Activated naive CD8-positive, alpha-beta T cell treated with anti-CD3 and anti-CD28 coated beads for 36 hours (primary cell): Measurements from ENCODE around the gene TMEM232. TPM values are rescaled to one million over a fixed set of nuclear protein-coding genes. Genes with fewer than 3 reads are reported as not detected.

Experiments used
- DNase-seq: peaks from one replicate; pipeline ENCODE4 v3.0.0; 2021
- H3K27ac Mint-ChIP-seq: one replicate; pipeline ENCODE4 v1.8.0; 2022; ENCODE audit warnings: mild to moderate bottlenecking, moderate library complexity, mixed read lengths
- H3K27me3 Mint-ChIP-seq: one replicate; pipeline ENCODE4 v1.8.0; 2022; ENCODE audit warnings: mild to moderate bottlenecking, mixed read lengths
- H3K36me3 Mint-ChIP-seq: one replicate; pipeline ENCODE4 v1.8.0; 2021; ENCODE audit warnings: mild to moderate bottlenecking, mixed read lengths
- H3K4me1 Mint-ChIP-seq: one replicate; pipeline ENCODE4 v1.8.0; 2021; ENCODE audit warnings: mixed read lengths
- H3K4me3 Mint-ChIP-seq: one replicate; pipeline ENCODE4 v1.8.0; 2022; ENCODE audit warnings: mild to moderate bottlenecking, moderate library complexity, mixed read lengths
- H3K9me3 Mint-ChIP-seq: one replicate; pipeline ENCODE4 v1.8.0; 2022; ENCODE audit warnings: mixed read lengths
- total RNA-seq, 2 experiments: library from RNA; stranded (reverse); gene quantifications; one replicate each; pipeline ENCODE4 v1.2.3, GENCODE V29; 2021

Gene TMEM232
- 1 to 10 TPM in 1 of 2 experiments, under 1 TPM in 1; 0.66 to 1.2 TPM for total RNA-seq

DNA sequence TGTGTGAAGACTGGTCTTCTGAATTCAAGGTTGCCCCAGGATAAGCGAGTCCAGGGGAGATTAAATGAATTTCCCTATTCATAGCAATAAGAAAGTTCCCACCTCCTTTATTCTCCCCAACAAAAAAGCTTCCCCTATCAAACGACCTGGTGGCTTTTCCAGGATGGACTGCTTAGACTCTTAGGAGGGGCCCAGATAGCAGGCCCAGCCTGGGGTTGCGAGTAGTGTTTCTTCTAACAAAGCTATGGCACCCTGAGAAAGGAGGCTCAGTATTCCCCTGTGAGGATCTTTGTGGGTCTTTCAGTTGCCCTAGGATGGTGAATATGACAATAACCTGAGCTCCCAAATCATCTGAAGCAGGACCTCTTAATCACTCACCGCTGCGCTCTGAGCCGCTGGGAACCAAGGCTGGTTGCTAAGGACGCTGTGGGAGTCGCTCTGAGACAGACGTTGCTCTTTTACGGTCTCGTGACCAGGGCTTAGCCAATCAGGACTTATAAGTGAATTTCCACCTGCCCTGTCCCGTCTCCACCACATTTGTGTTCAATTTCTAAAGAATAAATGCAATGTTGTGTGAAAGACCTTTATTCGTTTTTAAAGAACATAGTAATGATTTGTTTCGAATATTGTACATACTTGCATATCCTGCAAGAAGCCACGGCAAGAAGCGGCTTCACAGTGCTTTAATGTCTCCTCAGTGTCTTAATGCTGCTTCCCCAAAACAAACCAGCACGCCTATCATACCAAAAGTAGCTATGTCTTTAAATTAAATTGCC, at the start of gene TMEM232:
TMEM232 (minus strand) TSS at position 423 of the 776 bp plus-strand sequence. CDS start 59,319 bp downstream, outside the sequence.
- peak within 1 kb of the TSS; percentile 84 for H3K4me3 Mint-ChIP-seq
- peaks cover 5% of the 10 kb centered on the region for H3K4me1 Mint-ChIP-seq
- H3K27ac Mint-ChIP-seq: no peak within 1 kb of the TSS
- peak; percentile 76 for DNase-seq
- no peaks in the 10 kb centered on the region for H3K9me3 Mint-ChIP-seq
- no peaks in the 10 kb centered on the region for H3K36me3 Mint-ChIP-seq
- no peaks in the 10 kb centered on the region for H3K27me3 Mint-ChIP-seq

DNA sequence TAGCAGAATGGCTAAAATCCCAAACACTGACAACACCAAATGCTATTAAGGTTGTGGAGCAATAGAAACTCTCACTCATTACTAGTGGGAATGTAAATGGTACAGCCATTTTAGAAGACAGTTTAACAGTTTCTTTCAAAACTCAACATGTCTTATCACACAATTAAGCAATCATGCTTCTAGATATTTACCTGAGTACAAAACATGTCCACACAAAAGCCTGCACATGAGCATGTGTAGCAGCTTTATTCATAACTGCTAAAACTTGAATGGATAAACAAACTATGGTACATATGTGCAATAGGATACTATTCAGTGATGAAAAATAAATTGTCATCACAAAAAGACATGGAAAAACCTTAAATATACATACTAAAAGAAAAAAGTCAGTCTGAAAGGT, 43.8 kb upstream of the TMEM232 start:
- Mint-ChIP-seq H3K27me3 (peaks cover 12% of the 10 kb centered on the region), H3K9me3 (peaks cover 4% of the 10 kb centered on the region), H3K36me3 (no peaks in the 10 kb centered on the region), H3K4me3 (no peak overlapping the region), H3K27ac (no peak overlapping the region), H3K4me1 (no peaks in the 10 kb centered on the region)
- DNase-seq: no peak

DNA sequence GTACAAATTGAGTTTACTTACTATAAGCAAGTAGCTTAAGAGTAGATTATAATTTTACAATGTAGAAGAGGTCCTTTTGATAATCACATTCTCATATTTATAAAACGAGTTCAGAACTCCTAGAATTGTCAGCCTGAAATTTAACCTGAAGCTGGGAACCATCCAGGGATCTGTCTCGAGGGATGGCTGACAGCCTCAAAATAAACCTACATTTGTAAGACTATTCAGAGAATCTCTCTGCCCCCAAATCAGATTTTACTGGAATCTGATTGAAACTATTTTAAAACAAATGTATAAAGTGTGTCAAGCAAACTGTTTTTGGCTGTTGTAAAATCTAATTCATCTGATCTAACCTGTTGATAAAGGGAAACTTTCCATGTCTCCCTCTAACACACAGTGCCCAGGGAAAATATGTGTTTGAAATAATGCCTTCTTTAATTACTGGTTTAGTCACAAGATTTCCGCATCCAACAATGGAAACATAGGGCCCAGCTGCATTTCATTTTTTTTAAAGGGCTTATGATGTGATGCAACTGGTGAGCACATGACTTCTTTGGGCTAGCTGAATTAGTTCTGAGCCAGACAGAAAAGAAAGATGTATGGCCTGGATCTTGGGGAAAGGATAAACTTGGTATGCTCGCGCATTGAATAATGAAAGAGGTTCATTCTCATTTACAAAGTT, 42.7 kb upstream of the TMEM232 start:
- peaks cover 4% of the 10 kb centered on the region for H3K36me3 Mint-ChIP-seq
- H3K4me1 Mint-ChIP-seq: no peaks in the 10 kb centered on the region
- no peak overlapping the region for H3K4me3 Mint-ChIP-seq
- no peak for DNase-seq
- H3K9me3 Mint-ChIP-seq: peaks cover 1% of the 10 kb centered on the region
- peaks cover 11% of the 10 kb centered on the region for H3K27me3 Mint-ChIP-seq
- H3K27ac Mint-ChIP-seq: no peak overlapping the region

DNA sequence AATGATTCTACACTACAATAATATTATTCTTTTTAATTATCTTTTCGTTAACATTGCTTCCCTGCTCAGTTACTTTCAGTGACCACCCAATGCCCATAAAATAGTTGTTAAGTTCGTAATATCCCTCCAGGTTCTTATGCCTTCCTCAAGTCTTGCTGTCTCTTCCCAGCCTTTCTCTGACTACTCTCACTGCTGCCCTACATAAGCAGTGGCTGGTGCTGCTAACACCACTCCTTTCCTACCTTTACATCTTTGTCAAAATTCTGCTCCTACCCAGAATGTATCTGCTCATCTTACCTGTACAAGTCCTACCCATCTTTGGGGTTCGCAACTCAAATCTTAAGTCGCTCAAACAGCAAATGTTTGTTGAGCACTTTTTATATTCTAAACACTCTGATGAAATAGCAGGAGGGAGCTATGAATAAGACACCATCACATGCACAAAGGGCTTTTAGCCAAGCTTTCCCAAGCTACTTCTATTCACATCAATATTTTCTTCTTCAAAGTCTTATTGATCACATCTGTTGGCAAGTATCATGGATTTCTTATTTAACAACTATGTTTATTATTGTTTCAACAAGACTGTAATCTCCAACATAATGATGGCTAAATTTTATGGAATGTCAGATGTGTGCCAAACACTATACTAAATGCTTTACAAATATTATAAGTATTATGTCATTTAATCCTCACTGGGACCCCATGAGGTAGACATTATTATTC, 41.8 kb upstream of the TMEM232 start:
- no peak for DNase-seq
- H3K27ac Mint-ChIP-seq: no peak overlapping the region
- H3K27me3 Mint-ChIP-seq: peaks cover 3% of the 10 kb centered on the region
- H3K9me3 Mint-ChIP-seq: peaks cover 1% of the 10 kb centered on the region
- no peaks in the 10 kb centered on the region for H3K4me1 Mint-ChIP-seq
- peaks cover 4% of the 10 kb centered on the region for H3K36me3 Mint-ChIP-seq
- no peak overlapping the region for H3K4me3 Mint-ChIP-seq

DNA sequence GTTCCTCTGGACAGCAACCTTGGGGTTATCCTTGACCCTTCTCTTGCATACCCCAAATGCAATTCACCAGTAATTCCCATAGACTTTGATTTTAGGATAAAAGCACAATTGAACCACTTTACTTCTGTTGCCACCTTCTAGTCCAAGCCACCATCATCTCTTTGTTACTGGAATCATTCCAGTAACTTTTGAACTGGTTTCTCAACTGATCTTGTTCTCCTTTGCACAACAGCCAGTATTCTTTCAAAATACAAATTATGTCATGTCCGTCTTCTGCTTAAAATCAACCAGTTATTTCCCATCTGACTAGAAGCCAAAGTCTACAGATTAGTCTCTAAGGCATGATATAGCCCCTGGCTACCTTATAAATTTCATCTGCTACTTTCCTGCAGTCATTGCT, 33.7 kb upstream of the TMEM232 start:
- peaks cover 1% of the 10 kb centered on the region for H3K4me1 Mint-ChIP-seq
- no peak overlapping the region for H3K27ac Mint-ChIP-seq
- DNase-seq: no peak
- no peak overlapping the region for H3K4me3 Mint-ChIP-seq
- peaks cover 10% of the 10 kb centered on the region for H3K36me3 Mint-ChIP-seq
- H3K9me3 Mint-ChIP-seq: no peaks in the 10 kb centered on the region
- H3K27me3 Mint-ChIP-seq: no peaks in the 10 kb centered on the region

DNA sequence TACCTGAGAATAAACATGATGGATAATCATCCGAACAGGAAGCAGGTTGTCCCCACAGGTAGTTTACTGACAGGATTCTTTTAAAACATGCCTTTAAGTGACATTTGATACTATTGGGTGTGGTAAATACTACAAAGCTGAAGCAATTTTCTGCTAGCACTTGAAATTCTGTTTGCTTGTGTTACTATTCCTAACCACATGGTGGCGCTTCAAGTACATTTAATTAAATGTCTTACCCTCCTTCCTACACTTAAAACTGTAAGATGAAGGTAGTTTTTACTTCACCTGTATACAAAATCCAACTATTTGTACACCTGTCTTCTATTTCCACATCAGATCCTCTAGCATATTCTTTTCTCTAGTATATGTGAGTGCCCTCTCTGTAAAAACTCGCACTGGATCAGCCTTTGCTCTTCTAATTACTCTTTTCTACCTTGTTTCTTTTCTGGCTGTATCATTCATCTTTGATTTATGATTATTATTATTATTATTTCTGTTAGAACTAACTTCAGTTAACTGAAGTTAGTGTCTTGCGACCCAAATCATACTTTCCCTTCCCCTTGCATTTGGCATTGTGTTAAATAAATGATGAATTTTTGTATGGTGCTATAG, 30.8 kb upstream of the TMEM232 start:
- peaks cover 26% of the 10 kb centered on the region for H3K36me3 Mint-ChIP-seq
- peaks cover 27% of the 10 kb centered on the region for H3K4me1 Mint-ChIP-seq
- no peak overlapping the region for H3K27ac Mint-ChIP-seq
- no peak overlapping the region for H3K4me3 Mint-ChIP-seq
- no peaks in the 10 kb centered on the region for H3K27me3 Mint-ChIP-seq
- DNase-seq: no peak
- no peaks in the 10 kb centered on the region for H3K9me3 Mint-ChIP-seq

DNA sequence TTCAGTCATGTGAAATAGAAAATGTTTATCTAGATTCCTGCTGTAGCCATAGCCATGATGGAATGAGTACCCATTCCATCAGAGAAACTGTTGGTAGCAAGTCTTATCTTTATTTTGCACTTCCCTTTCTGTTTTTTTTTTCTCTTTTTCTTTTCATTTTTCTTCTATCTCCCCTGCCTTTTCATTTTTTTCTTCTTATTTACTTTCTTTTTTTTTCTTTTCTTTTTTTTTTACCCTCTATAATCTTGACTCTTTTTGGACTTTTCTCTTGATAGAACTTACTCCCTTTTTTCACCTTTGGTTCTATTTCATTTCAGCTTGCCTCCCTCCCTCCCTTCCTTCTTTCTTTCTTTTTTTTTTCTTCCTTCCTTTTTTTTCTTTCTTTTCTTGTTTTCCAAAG, 27.7 kb upstream of the TMEM232 start:
- DNase-seq: no peak
- H3K27ac Mint-ChIP-seq: peak overlapping the region; percentile 73
- H3K4me3 Mint-ChIP-seq: no peak overlapping the region
- no peaks in the 10 kb centered on the region for H3K9me3 Mint-ChIP-seq
- H3K4me1 Mint-ChIP-seq: peaks cover 46% of the 10 kb centered on the region
- H3K36me3 Mint-ChIP-seq: peaks cover 40% of the 10 kb centered on the region
- no peaks in the 10 kb centered on the region for H3K27me3 Mint-ChIP-seq

DNA sequence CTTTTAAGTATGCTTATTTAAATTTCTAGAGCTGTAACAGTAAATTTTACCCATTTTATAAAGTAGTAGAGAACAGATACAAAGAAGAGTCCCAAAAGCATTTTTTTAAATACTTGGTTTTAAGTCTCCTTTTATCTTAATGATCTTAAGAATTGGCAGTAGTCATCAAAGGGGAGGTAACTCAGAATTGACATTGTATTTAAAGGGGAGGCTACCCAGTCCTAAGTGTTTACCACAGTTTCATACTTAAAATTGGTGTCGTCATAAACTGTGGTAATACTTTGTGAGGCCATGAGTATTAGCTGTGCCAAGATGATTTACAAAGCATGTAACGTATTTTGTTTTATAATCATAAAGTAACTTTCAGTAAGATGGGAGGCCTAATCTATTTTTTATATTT, 27.1 kb upstream of the TMEM232 start:
- DNase-seq: no peak
- Mint-ChIP-seq H3K4me1 (peaks cover 50% of the 10 kb centered on the region), H3K36me3 (peaks cover 46% of the 10 kb centered on the region), H3K9me3 (no peaks in the 10 kb centered on the region), H3K27ac (peak overlapping the region; percentile 95), H3K27me3 (no peaks in the 10 kb centered on the region), H3K4me3 (no peak overlapping the region)

DNA sequence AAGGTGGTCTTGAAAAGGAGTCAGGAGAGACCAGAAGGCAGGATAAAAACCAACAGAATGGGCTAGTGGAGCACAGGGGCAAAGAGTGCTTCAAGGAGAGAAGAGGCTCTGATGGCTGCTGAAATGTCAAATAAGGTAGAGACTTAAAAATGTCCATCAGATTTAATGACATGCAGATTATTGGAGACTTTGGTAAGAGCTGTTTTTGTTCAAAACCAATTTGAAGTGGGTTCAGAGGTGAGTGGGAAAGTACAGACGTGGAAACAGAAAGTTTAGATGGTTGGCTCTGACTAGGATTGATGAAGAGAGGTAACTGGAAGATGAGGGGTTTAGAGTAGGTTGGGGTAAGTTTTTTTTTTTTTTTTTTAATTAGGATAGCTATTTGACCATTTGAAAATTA, 26.5 kb upstream of the TMEM232 start:
- Mint-ChIP-seq H3K4me1 (peaks cover 54% of the 10 kb centered on the region), H3K27ac (peak overlapping the region; percentile 95), H3K4me3 (peak overlapping the region; percentile 42), H3K36me3 (peaks cover 45% of the 10 kb centered on the region), H3K27me3 (no peaks in the 10 kb centered on the region), H3K9me3 (no peaks in the 10 kb centered on the region)
- no peak for DNase-seq

DNA sequence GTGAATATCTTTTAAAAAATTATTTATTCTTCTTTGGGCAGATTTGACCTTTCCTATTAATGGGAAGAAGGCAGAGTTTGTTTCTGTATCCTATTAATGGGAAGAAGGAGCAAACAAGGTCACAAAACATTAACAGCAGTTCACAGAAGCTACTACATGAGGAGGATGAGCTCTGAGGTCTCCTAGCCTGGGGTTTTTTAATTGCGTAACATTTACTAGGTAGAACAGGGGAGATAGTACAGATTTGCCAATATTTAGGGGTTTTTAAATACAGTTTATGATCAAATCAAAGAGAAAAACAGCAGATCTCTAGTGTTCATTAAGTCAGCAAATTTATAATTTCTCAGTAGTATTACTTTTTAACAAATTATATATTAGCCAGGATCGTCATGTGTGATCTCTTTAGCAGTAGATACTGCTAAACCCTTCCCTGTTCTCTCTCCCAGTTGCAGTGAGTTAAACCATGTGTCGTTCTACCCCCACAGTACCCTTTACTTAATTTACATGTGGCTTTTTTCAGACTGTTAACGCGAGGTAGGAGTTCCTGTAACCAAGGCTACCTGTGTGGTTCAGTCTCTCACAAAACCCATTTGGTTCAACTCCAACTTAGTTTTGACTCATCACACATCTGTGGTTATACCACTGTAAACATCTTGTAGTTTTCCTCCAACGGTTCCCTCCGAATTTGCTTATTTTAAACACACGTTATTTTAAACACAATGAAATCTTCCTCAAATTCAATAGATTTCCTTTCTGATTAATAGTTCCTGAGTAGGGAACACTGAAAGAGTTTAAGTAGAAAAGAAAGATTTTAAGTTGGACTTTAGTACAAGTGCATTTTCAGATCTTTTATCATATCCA, 25.7 kb upstream of the TMEM232 start:
- Mint-ChIP-seq H3K36me3 (peaks cover 47% of the 10 kb centered on the region), H3K27ac (peak overlapping the region; percentile 95), H3K4me1 (peaks cover 54% of the 10 kb centered on the region), H3K4me3 (peak overlapping the region; percentile 42), H3K9me3 (no peaks in the 10 kb centered on the region), H3K27me3 (no peaks in the 10 kb centered on the region)
- peak; percentile 27 for DNase-seq

DNA sequence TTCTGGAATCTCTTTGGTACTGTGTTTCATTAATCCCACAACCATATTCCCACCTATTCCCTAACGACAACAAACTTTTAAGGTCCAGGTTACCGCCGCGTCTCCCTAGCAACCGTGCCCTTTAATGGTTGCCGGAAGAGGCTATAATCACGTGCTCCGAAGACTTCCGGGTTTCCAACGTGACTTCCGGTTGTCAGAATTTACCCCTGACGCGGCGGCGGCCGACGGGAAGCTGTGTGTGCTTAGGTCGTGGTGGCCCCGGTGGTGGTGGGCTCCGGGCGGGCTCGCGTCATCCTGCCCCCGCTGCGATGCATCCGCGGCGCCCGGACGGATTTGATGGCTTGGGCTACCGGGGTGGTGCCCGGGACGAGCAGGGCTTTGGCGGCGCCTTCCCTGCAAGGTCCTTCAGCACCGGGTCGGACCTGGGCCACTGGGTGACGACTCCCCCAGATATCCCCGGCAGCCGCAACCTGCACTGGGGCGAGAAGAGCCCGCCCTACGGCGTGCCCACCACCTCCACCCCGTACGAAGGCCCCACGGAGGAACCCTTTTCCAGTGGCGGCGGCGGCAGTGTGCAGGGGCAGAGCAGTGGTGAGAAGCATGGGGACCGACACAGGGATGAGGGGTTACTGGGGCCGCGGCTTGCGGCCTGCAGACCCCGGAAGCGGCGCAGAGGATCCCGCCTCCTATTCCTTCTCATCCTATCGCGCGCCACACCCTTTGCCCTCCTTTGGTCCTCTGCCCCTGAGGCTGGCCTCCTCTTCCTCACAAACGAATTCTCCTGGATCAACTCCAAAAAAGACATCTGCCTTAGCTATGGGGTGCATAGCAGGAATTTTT, 12.6 kb upstream of the TMEM232 start, which contains the start of gene SLC25A46:
SLC25A46 (plus strand) TSS at position 196 of the 840 bp plus-strand sequence; CDS start at position 309, 113 bp downstream.
- peak; percentile 88 for DNase-seq
- Mint-ChIP-seq H3K27ac (peak within 1 kb of the TSS; percentile 92), H3K27me3 (peaks cover 8% of the 10 kb centered on the region), H3K9me3 (no peaks in the 10 kb centered on the region), H3K4me3 (peak within 1 kb of the TSS; percentile 94), H3K36me3 (peaks cover 9% of the 10 kb centered on the region), H3K4me1 (peaks cover 23% of the 10 kb centered on the region)

DNA sequence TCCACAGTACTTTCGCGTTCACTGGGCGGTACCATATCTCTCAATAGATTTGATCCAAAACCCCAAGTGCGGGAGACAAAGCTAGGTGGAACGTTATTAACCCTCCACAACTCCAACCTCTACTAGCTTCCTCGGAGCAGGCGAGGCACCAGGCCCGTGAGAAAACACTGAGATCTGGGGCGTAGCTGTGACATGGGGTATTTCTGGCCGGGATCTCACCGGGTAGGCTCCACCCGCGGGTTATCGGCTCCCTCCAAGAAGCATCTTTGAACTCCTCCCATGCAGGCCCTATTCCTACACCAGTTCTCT, 12.0 kb upstream of the TMEM232 start:
- Mint-ChIP-seq H3K4me1 (peaks cover 23% of the 10 kb centered on the region), H3K27ac (peak overlapping the region; percentile 92), H3K27me3 (peaks cover 9% of the 10 kb centered on the region), H3K9me3 (no peaks in the 10 kb centered on the region), H3K4me3 (peak overlapping the region; percentile 94), H3K36me3 (peaks cover 8% of the 10 kb centered on the region)
- no peak for DNase-seq

DNA sequence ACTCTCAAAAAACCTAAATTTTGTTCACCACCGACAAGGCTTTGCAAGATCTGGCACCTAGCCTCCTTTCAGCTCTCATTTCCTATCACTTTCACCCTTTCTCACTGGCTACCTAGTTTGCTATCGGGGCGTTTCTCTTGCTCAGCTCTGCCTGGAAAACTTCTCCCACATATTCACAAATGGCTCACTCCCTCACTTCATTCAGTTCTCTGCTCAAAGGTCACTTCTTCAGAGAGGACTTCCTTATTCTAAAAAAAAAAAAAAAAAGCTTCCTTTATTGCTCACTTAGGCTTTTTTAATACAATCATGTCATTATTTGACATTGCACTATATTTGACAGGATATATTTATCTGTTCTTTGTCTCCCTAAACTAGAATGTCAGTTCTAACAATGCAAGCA, 10.3 kb upstream of the TMEM232 start:
- no peak overlapping the region for H3K4me3 Mint-ChIP-seq
- peaks cover 18% of the 10 kb centered on the region for H3K4me1 Mint-ChIP-seq
- H3K27ac Mint-ChIP-seq: no peak overlapping the region
- peaks cover 3% of the 10 kb centered on the region for H3K9me3 Mint-ChIP-seq
- H3K36me3 Mint-ChIP-seq: peaks cover 7% of the 10 kb centered on the region
- no peak for DNase-seq
- H3K27me3 Mint-ChIP-seq: peaks cover 22% of the 10 kb centered on the region
